ENCODE results near the gene ASCL2.
"Not testable (repeated sequence)": the region's sequence is repeated elsewhere in the genome, so short reads cannot be mapped to it uniquely, and the experiment has no call there.

ASCL2 gene

DNA sequence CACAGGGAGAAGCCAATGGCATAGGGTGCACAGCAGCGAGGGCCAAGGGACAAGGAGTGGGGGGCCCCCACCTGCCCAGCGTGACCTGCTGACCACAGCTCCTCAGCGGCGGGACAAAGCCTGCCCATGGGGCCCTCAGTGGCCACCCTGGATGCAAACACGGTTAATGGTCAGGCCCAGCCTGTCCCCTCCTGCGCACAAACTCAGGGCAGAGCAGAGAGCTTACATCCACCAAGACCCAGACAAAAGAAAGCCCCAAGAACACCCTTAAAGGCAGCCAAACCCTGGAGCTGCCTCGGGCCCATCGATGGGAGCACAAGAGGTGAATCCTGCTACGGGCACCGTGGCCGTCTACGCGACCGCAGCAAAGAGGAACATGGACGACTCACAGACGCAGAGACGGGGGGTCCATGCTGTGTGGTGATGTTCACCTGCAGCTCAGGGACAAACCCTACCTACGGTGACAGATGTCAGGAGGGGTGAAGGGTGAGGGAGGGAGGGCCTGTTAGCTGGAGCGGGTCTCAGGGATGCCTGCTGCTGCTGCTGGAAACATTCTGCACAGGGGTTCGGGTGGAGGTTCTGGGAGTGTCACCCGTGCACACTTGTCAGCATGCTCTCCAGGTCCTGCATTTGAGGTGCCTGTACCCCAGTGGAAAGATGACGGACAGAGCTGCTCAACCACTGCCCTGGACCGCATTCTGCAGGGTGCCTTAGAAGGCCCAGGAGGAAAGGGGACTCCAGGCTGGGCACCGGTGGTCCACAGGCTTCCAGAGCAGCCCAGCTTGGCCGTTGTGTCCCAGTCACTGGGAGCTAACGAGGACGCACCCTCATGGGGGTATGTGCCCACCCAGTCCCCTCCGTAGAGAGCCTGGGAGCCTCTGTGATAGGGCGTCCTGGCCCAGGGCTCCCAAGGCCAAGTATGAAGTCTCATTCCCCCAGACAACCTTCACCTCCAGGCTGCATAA is 11.6 kb downstream of the ASCL2 start:
- DNase-seq, result no peak

GRCh38 chr11:2256951-2257700 is 13.3 kb downstream of the ASCL2 start:
- no peak for DNase-seq

GRCh38 chr11:2256293-2256913 is 14.0 kb downstream of the ASCL2 start:
- no peak for DNase-seq

DNA sequence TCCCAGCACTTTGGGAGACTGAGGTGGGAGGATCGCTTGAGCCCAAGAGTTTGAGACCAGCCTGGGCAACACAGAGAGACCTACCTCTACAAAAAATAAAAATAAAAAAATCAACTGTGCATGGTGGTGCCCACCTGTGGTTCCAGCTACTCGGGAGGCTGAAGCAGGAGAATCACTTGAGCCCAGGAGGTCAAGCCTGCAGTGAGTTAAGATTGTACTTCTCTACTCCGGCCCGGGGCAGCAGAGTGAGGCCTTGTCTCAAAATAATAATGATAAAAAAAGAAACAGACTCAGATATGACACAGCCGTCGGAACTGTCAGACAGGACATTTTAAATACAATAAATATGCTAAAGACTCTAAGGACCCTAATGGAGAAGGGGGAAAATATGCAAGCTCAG is 18.4 kb downstream of the ASCL2 start:
- DNase-seq, result no peak

- no peak for DNase-seq
Observed at GRCh38 chr11:2251138-2251537, 19.2 kb downstream of the ASCL2 start.

DNA sequence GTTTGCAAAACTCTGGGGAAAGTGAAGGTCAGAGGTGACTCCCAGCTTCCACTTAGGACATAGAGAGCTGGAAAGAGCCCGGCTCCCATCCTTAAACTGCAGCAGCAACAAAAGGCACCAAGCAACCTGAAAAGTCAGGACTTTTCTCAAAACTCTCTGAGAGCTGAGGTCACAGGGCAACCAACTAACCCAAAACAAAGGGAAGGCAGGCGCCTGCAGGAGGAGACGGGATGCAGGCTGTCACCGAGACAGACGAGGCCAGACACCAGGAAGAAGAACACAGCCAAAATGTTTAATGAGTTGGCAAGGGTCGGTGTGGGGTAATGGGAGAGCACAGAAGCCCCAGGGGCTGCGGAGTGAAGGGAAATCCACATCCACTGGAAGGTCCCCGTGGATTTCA is 19.9 kb downstream of the ASCL2 start:
- DNase-seq, result no peak

DNA sequence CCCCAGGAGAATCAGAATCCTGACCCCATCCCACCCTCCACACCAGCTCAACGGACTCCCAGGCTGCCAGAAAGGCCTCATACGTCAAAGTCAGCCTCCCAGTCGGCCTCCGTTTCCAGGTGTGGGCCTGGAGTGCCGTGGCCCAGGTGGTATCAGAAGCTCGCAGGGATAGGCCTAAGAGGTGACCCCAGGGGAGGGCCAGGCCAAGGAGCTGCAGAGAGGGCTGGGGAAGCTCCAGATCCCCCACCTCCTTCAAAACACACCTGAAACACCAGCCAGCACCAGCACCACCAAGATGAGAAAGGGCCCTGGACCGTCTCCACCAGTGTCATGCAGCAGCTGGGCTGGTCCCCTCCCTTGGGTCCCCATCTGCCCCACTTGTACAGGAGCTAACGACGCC is 20.3 kb downstream of the ASCL2 start:
- DNase-seq, result no peak

- DNase-seq, result no peak
Observed at GRCh38 chr11:2249189-2249916, 21.0 kb downstream of the ASCL2 start.

GRCh38 chr11:2248762-2249161 is 21.6 kb downstream of the ASCL2 start:
- DNase-seq, result no peak

- DNase-seq, result no peak
Observed at GRCh38 chr11:2248242-2248641, 22.1 kb downstream of the ASCL2 start.

DNA sequence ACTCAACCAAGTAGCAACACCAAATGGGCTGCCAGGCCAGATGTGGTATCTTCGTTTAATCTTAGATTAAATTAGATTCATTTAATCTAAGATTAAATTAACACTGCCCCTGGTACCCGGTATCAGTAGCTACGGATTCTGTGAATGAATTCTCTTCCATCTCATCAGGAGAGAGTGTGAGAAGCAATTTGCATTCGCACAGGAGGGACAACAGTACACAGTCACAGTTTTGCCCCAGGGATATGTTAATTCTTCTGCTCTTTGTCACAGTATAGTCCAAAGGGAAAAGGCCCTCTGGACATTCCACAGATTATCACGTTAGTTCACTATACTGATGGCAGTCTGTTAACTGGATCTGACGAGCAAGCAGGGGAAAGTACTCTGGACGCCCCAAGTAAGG is 22.9 kb downstream of the ASCL2 start:
- no peak for DNase-seq

GRCh38 chr11:2240834-2241233 is 29.6 kb downstream of the ASCL2 start:
- DNase-seq, result no peak

- no peak for DNase-seq
Observed at GRCh38 chr11:2237457-2238238, 32.7 kb downstream of the ASCL2 start.

DNA sequence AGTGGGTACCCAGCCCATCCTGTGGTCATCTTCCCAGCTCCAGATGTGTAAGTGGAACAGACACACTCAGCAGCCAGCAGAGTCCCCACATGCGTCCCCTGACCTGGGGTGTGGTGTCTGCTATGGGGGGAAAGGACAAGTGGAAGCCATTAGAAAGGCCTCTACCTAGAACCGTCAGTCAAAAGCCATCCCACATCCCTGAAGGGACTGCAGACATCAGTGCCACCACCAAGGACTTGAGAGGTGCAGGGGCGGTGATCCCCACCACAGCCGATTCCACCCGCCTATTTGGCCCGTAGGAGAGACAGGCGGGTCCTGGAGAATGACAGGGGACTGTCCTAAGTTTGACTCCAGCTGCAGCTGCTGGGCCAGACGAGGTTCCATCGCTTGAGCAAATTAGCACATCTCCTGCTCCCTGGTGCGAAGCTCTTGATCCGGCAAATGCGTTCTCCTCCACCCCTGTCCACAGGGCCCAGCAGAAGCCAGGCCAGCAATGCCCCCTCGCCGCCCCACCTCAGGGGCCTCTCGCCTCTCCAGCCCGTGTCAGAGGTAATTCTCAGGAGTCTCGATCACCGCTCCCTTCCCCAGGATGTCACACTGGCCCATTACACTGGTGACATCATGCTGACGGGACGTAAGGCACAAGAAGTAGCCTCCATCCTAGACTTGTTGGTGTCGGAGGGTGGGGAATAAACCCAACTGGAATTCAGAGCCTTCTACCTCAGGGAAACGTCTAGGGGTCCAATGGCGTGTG is 33.8 kb downstream of the ASCL2 start:
- DNase-seq, result not testable (repeated sequence)

- DNase-seq, result no peak
Observed at GRCh38 chr11:2235588-2236326, 34.6 kb downstream of the ASCL2 start.

DNA sequence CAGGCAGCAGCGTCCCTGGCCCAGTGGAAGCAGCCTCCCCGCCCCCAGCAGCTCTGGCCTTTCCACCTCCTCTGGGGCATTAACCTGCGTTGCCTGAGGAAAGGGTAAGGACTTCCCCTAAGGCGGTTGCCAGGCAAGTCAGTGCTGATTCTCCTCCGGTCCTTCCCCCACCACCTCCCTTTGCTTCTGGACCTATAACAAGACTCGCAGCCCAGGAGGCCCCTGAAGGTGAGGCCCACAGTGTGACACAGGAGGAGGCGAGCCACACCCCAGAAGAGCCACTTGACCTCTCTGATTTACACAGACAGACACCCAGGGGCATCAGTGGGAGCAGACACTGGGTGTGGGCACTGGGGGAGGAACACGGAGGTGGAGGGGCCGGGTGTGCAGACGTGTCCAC is 35.4 kb downstream of the ASCL2 start:
- DNase-seq, result no peak

- no peak for DNase-seq
Observed at GRCh38 chr11:2233693-2234455, 36.5 kb downstream of the ASCL2 start.

- no peak for DNase-seq
Observed at GRCh38 chr11:2229713-2230297, 40.6 kb downstream of the ASCL2 start.

- no peak for DNase-seq
Observed at GRCh38 chr11:2224254-2224653, 46.1 kb downstream of the ASCL2 start.
